ENCODE results near the gene STBD1.
"Not testable (repeated sequence)": the region's sequence is repeated elsewhere in the genome, so short reads cannot be mapped to it uniquely, and the experiment has no call there.

Gene STBD1

DNA sequence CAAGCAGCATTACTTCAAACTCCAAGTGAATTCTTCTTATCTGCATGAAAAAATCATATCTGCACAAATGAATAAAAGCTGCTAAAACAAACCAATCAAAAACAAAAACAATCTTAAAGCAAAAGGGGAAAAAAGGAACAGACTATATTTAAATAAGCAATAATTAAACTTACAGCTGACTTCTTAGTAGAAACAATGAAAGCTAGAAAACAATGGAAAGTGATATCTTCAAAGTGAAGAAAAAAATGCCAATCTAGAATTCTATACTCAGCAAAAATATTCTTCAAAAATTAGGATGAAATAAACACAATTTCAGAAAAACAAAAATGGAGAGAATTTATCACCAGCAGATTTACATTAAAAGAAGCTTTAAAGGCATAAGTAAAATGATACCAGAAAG is 20.0 kb downstream of the STBD1 start:
- H3K27ac ChIP-seq = no peak overlapping the region
- TF ChIP-seq, protein P1, sequence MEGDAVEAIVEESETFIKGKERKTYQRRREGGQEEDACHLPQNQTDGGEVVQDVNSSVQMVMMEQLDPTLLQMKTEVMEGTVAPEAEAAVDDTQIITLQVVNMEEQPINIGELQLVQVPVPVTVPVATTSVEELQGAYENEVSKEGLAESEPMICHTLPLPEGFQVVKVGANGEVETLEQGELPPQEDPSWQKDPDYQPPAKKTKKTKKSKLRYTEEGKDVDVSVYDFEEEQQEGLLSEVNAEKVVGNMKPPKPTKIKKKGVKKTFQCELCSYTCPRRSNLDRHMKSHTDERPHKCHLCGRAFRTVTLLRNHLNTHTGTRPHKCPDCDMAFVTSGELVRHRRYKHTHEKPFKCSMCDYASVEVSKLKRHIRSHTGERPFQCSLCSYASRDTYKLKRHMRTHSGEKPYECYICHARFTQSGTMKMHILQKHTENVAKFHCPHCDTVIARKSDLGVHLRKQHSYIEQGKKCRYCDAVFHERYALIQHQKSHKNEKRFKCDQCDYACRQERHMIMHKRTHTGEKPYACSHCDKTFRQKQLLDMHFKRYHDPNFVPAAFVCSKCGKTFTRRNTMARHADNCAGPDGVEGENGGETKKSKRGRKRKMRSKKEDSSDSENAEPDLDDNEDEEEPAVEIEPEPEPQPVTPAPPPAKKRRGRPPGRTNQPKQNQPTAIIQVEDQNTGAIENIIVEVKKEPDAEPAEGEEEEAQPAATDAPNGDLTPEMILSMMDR (conservative IDR thresholded peaks at IDR 0.05) = no peak
- no peak for TF ChIP-seq ZFX (IDR thresholded peaks at IDR 0.05)

DNA sequence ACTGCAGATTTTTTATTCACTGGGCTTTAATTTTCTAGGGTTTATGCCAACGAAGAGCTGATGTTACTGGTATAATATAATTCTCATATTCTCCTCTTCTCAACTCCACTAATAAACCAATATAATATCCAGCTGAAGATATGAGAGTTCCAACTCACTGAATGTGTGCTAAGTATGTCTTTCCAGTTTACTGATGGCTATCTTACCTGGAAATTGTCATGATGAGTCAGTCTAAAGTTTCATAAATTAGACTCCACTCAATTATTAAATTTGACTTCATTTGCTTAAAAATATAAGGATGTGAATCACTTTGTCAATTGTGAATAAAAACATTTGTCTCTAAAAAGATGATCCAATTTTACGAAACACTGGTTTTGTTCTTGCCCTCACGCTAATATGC is 28.4 kb downstream of the STBD1 start:
- TF ChIP-seq ZFX (IDR thresholded peaks at IDR 0.05) = no peak
- TF ChIP-seq, protein P1 (conservative IDR thresholded peaks at IDR 0.05) = no peak
- H3K27ac ChIP-seq = no peak overlapping the region

DNA sequence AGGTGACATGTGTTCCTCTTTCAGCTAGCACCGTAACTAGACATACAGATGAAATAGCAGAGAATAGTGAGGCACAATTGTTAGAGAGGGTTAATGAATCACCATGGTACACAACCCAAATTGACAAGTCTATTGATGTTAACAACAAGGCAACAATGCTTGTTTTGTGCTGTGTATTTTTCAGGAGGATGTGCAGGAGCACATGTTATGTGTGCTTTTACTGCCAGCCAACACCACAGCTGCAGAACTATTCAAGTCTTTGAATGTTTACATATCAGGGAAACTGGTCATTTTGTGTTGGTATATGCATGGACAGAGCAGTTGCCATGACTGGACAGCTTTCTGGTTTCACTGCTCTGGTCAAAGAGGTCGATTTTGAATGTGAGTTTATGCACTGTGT is 32.8 kb downstream of the STBD1 start:
- no peak for TF ChIP-seq ZFX (IDR thresholded peaks at IDR 0.05)
- no peak overlapping the region for H3K27ac ChIP-seq

DNA sequence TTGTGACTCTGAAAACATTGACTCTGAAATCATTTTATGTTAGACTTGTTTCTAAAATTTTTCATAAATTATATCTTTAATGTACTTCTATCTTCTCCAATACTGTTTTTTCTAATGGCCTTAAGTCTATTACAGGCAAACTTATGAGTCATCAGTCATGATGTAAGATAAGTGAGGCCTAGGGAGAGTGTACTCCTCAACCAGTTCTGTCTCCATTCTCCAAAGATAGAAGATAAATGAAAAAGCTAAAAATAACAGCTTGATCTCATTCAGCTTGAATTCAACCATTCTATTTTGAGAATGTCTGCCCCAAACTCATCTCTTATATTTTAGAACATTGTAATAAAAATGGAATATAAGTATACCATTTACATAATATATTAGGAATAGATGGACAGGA is 34.5 kb downstream of the STBD1 start:
- no peak overlapping the region for H3K27ac ChIP-seq
- TF ChIP-seq ZFX (IDR thresholded peaks at IDR 0.05) = no peak
- TF ChIP-seq, protein P1 (conservative IDR thresholded peaks at IDR 0.05) = no peak

DNA sequence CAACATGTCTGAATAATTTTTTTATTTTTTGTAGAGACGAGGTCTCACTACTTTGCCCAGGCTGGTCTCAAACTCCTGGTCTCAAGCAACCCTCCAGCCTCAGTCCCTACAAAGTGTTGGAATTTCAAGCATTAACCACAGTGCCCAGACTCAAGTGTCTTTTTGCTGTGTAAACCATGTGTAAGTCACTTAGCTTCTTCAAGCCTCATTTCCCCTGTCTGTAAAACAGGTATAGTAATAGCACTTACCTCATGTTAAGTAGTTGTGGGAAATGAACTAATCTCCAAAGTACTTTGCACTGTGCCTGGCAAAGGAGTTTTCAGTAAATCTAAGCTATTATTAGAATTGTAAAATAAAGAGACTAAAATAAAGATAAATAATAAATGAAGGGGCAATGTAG is 35.7 kb downstream of the STBD1 start:
- no peak overlapping the region for H3K27ac ChIP-seq
- TF ChIP-seq, protein P1 (conservative IDR thresholded peaks at IDR 0.05) = no peak
- TF ChIP-seq ZFX (IDR thresholded peaks at IDR 0.05) = no peak

DNA sequence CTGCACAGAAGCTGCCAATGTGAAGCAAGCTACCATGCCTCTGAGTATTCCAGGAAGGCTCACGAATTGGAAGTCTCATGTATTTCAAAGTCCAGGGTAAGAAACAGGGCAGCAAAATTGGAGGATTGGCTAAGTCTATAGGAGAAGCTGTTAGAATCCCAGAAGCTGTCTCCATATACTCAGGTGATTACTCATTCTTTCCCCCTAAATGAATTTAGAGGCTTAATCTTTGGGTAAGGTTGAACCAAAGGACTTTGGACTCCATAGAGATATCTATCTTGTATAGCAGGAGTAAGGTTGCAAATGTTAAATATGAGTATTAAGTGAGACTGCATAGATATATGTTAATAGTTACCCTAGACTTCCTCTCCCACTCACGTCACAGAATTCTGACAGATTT is 36.3 kb downstream of the STBD1 start:
- H3K27ac ChIP-seq = no peak overlapping the region
- TF ChIP-seq ZFX (IDR thresholded peaks at IDR 0.05) = no peak
- TF ChIP-seq, protein P1 (conservative IDR thresholded peaks at IDR 0.05) = no peak

DNA sequence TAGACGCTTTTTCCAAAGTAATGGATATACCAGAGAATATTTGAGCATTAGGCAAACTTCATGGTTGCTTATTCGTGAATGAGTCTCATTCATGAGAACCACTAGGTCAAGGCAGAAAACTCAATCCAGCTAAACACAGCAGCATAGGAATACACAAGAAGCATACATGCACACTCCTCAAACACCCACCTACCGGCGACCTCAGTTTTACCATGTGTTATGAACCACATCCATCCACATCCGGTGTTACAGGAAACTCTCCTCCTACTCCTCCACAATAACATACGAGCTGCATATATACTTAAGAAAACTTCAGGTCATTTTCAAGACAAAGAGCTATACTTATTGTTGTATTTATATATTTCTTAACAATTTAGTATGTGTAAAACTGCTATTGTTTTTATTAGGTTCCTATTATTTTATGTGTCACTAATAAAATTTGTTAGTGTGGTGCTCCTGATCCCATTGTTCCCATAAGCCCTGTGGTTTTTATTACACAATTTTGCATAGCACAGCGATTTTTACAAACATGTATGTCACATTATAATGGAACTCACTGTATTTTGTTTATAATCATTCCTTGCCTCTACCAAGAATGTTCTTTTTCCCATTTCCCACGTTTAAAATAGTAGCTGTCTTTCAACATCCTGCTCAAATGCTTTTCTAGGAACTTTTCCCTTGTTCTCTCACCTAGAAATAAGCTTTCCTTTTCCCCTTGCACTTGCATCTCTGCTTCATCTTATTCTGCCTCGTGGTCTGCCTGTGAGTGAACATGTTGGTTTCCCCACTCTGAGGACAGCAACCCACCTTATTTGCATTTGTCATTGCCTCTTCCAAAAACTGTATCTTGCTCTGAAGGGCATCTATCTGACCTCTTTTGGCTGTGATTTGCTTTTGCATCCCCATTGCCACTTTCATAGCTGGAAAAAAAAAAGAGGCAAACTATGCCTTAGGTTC is 48.3 kb downstream of the STBD1 start:
- TF ChIP-seq ZFX (IDR thresholded peaks at IDR 0.05) = no peak
- TF ChIP-seq, protein P1 (conservative IDR thresholded peaks at IDR 0.05) = no peak
- H3K27ac ChIP-seq = no peak overlapping the region

DNA sequence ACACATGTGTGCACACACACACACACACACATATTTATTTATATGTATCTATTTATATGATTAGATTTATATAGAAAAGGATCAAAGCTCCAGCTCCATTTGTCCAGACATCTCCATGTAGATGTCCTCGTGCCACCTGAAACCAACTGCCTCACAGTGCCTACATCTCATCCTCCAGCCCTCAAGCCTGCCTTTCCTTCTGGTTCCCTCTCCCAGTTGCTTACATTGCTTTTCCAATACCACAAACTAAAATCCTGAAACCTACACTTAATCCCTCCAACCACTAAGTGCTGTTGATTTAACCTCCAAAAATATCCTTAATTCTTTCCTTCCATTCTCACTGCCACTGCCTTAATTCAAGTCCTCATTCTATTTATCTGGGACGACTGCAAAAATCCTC is 51.4 kb downstream of the STBD1 start:
- TF ChIP-seq, protein P1 (conservative IDR thresholded peaks at IDR 0.05) = no peak
- TF ChIP-seq ZFX (IDR thresholded peaks at IDR 0.05) = no peak
- H3K27ac ChIP-seq = no peak overlapping the region

DNA sequence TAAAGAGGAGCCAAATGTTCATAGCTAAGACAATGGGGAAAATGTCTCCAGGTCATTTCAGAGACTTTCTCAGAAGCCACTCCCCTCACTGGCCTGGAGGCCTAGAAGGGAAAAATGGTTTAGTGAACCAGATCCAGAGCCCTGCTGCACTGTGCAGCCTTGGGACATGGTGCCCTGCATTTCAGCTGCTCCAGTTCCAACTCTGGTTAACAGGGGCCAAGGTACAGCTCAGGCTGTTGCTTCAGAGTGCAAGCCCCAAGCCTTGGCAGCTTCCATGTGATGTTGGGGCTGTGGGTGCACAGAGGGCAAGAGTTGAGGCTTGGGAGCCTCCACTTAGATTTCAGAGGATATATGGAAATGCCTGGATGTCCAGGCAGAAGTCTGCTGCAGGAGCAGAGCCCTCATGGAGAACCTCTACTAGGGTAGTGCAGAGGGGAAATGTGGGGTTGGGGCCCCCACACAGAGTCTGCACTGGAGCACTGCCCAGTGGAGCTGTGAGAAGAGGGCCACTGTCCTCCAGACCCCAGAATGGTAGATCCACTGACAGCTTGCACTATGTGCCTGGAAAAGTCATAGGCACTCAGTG is 53.4 kb downstream of the STBD1 start:
- H3K27ac ChIP-seq = not testable (repeated sequence)

All from C4-2B (cell line).